Measurements from ENCODE around the gene SELL.

Gene SELL

GRCh38 chr1:169648187-169648586 is 63.2 kb downstream of the SELL start:
- H3K27me3 ChIP-seq (ENCODE audit: low read length) = no peaks in the 10 kb centered on the region
- no peaks in the 10 kb centered on the region for H3K79me2 ChIP-seq (ENCODE audit: insufficient read depth, low read length)
- H4K20me1 ChIP-seq (ENCODE audit: low read depth, low read length) = no peaks in the 10 kb centered on the region
- TF ChIP-seq CTCF (IDR thresholded peaks at IDR 0.05; ENCODE audit: insufficient read depth, low read length, poor library complexity, severe bottlenecking) (no peak), EZH2phosphoT487 (conservative IDR thresholded peaks at IDR 0.05; ENCODE audit: low read length) (no peak)
- H3K4me3 ChIP-seq (ENCODE audit: insufficient read depth, low read length, poor library complexity, severe bottlenecking) = no peak overlapping the region
- no peaks in the 10 kb centered on the region for H3K36me3 ChIP-seq (ENCODE audit: low read length)
- H3K27ac ChIP-seq (ENCODE audit: low read depth, low read length) = no peak overlapping the region
- no peaks in the 10 kb centered on the region for H3K9me3 ChIP-seq (ENCODE audit: insufficient read depth, low read length)
- H3K9me2 ChIP-seq (replicated peaks; ENCODE audit: insufficient read depth, low read length) = no peaks in the 10 kb centered on the region
- H3F3A ChIP-seq (ENCODE audit: insufficient read depth) = no peaks in the 10 kb centered on the region
- H3K4me2 ChIP-seq (ENCODE audit: low read depth, low read length, poor library complexity, severe bottlenecking) = no peak overlapping the region
- no peak overlapping the region for H3K9ac ChIP-seq (ENCODE audit: low read length)
- no peak overlapping the region for H2AFZ ChIP-seq (ENCODE audit: low read depth, low read length, severe bottlenecking)

GRCh38 chr1:169647512-169647911 is 63.9 kb downstream of the SELL start:
- no peak overlapping the region for H2AFZ ChIP-seq (ENCODE audit: low read depth, low read length, severe bottlenecking)
- H3K36me3 ChIP-seq (ENCODE audit: low read length) = no peaks in the 10 kb centered on the region
- no peaks in the 10 kb centered on the region for H4K20me1 ChIP-seq (ENCODE audit: low read depth, low read length)
- no peaks in the 10 kb centered on the region for H3K9me2 ChIP-seq (replicated peaks; ENCODE audit: insufficient read depth, low read length)
- no peaks in the 10 kb centered on the region for H3K27me3 ChIP-seq (ENCODE audit: low read length)
- no peak overlapping the region for H3K27ac ChIP-seq (ENCODE audit: low read depth, low read length)
- H3K4me3 ChIP-seq (ENCODE audit: insufficient read depth, low read length, poor library complexity, severe bottlenecking) = no peak overlapping the region
- no peaks in the 10 kb centered on the region for H3K79me2 ChIP-seq (ENCODE audit: insufficient read depth, low read length)
- no peak for TF ChIP-seq CTCF (IDR thresholded peaks at IDR 0.05; ENCODE audit: insufficient read depth, low read length, poor library complexity, severe bottlenecking)
- no peak for TF ChIP-seq EZH2phosphoT487 (conservative IDR thresholded peaks at IDR 0.05; ENCODE audit: low read length)
- H3K4me2 ChIP-seq (ENCODE audit: low read depth, low read length, poor library complexity, severe bottlenecking) = no peak overlapping the region
- no peak overlapping the region for H3K9ac ChIP-seq (ENCODE audit: low read length)
- no peaks in the 10 kb centered on the region for H3K9me3 ChIP-seq (ENCODE audit: insufficient read depth, low read length)
- H3F3A ChIP-seq (ENCODE audit: insufficient read depth) = no peaks in the 10 kb centered on the region

- Histone ChIP-seq H3K9me2 (replicated peaks; ENCODE audit: insufficient read depth, low read length) (no peaks in the 10 kb centered on the region), H3F3A (ENCODE audit: insufficient read depth) (no peaks in the 10 kb centered on the region), H3K79me2 (ENCODE audit: insufficient read depth, low read length) (no peaks in the 10 kb centered on the region), H3K9ac (ENCODE audit: low read length) (no peak overlapping the region), H4K20me1 (ENCODE audit: low read depth, low read length) (no peaks in the 10 kb centered on the region), H3K27ac (ENCODE audit: low read depth, low read length) (no peak overlapping the region), H3K27me3 (ENCODE audit: low read length) (no peaks in the 10 kb centered on the region), H3K9me3 (ENCODE audit: insufficient read depth, low read length) (no peaks in the 10 kb centered on the region), H3K4me2 (ENCODE audit: low read depth, low read length, poor library complexity, severe bottlenecking) (no peak overlapping the region), H3K4me3 (ENCODE audit: insufficient read depth, low read length, poor library complexity, severe bottlenecking) (no peak overlapping the region), H3K36me3 (ENCODE audit: low read length) (no peaks in the 10 kb centered on the region), H2AFZ (ENCODE audit: low read depth, low read length, severe bottlenecking) (peak overlapping the region; percentile 22)
- TF ChIP-seq EZH2phosphoT487 (conservative IDR thresholded peaks at IDR 0.05; ENCODE audit: low read length) (no peak), CTCF (IDR thresholded peaks at IDR 0.05; ENCODE audit: insufficient read depth, low read length, poor library complexity, severe bottlenecking) (no peak)
Observed at GRCh38 chr1:169644297-169644696, 67.1 kb downstream of the SELL start.

Measured in SU-DHL-6 (cell line).